NT2/D1 (cell line): ENCODE results near the gene CLK1.

Experiments
- YY1 ChIP-seq: IDR thresholded peaks from 2 replicates; pipeline ENCODE4 v1.6.1; 2011; ENCODE audit not compliant: insufficient read length, insufficient read depth
- ZNF274 ChIP-seq: IDR thresholded peaks from 2 replicates; pipeline ENCODE4 v1.6.1; 2011; ENCODE audit warnings: mild to moderate bottlenecking, low read depth, low read length

- TF ChIP-seq YY1 = peak; percentile 97
- no peak for TF ChIP-seq ZNF274
Measured at GRCh38 chr2:200864176-200865034, at the start of gene CLK1.
